BE2C (cell line): ENCODE measurements around the gene LUC7L3.

Experiments
- DNase-seq: peaks from one replicate; pipeline ENCODE4 v3.0.0-alpha.2; 2020
- H3K27me3 ChIP-seq: fragments of 250-450 bp; sonication (Bioruptor Pico); 2 replicates; pipeline ENCODE4 v1.5.1; 2020; ENCODE audit warnings: mild to moderate bottlenecking
- H3K36me3 ChIP-seq: fragments of 250-450 bp; sonication (Bioruptor Pico); 2 replicates; pipeline ENCODE4 v1.5.1; 2020; ENCODE audit warnings: mild to moderate bottlenecking
- H3K4me1 ChIP-seq: fragments of 250-450 bp; sonication (Bioruptor Pico); 2 replicates; pipeline ENCODE4 v1.5.1; 2020
- H3K4me3 ChIP-seq: 2 replicates; pipeline ENCODE4 v1.5.1; 2011; ENCODE audit warnings: low read depth, low read length
- H3K9me3 ChIP-seq: fragments of 250-450 bp; sonication (Bioruptor Pico); 2 replicates; pipeline ENCODE4 v1.5.1; 2020
- TF ChIP-seq, protein P1 (sequence below): IDR thresholded peaks from 2 replicates; pipeline ENCODE4 v1.5.1; 2012; ENCODE audit warnings: mild to moderate bottlenecking, low read depth, low read length

Gene LUC7L3

DNA sequence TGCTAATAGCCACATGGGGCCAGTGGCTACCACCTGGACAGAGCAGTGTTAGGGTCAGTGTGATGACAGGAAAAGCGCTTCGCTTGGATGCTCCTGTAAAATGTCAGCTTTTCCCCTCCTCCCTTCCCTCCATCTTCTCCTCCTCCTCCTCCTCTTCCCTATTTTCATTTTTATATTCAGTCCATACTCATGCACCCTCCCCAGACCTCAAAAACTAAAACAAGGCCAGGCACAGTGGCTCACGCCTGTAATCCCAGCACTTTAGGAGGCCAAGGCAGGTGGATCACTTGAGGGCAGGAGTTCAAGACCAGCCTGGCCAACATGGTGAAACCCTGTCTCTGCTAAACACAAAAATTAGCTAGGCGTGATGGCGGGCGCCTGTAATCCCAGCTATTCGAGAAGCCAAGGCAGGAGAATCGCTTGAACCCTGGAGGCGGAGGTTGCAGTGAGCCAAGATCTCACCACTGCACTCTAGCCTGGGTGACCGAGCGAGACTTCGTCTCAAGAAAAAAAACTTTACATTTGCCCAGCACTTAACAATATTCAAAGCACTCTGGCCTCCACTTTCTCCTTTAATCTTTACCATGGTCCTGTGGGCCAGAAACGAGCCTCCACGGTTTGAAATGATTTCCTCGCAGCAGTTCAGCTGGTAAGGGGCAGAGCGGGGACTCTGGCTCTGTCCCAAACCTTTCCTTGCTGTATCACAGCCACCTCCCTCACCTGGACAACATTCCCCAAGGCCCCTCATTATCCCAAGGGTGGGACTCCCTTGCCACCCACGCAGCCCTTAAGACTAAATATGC, 33.5 kb upstream of the LUC7L3 start:
- TF ChIP-seq, protein P1, sequence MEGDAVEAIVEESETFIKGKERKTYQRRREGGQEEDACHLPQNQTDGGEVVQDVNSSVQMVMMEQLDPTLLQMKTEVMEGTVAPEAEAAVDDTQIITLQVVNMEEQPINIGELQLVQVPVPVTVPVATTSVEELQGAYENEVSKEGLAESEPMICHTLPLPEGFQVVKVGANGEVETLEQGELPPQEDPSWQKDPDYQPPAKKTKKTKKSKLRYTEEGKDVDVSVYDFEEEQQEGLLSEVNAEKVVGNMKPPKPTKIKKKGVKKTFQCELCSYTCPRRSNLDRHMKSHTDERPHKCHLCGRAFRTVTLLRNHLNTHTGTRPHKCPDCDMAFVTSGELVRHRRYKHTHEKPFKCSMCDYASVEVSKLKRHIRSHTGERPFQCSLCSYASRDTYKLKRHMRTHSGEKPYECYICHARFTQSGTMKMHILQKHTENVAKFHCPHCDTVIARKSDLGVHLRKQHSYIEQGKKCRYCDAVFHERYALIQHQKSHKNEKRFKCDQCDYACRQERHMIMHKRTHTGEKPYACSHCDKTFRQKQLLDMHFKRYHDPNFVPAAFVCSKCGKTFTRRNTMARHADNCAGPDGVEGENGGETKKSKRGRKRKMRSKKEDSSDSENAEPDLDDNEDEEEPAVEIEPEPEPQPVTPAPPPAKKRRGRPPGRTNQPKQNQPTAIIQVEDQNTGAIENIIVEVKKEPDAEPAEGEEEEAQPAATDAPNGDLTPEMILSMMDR = no peak
- Histone ChIP-seq H3K9me3 (no peaks in the 10 kb centered on the region), H3K4me3 (no peak overlapping the region), H3K27me3 (no peaks in the 10 kb centered on the region), H3K36me3 (no peaks in the 10 kb centered on the region), H3K4me1 (peaks cover 28% of the 10 kb centered on the region)
- DNase-seq = peak; percentile 3

DNA sequence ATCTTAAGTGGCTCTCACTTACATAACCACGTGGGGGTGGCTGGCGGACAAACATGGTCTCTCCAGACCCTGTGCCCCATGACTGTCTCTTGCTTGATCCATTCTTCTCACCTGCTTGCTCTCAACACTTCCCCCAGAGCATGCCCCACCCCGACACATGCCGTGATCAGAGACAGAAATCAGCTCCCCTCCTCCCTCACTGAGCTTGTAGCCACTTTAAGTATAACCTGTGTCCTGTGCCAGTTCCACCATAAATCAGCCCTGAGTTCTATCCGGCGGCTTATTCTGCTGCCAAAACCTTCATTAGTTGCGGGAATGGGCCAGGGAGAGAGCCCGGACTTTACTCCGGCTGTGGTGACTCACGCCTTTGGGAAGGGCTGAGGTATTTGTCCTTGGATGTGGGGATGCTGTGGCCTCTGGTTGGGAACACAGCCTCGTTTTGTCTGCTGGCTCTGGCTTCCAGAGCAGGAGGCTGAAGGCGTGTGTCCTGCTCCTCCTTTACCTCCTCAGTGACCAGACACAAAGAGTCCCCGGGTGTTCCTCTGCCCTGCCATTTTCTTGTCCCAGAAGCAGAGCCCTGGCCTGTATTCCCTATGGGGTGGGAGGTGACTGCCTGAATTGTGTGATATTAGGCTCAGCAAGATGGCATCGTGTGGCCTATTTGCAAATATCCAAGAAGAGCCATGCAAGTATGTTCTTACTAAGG, 32.8 kb upstream of the LUC7L3 start:
- H3K4me3 ChIP-seq = no peak overlapping the region
- H3K27me3 ChIP-seq = no peaks in the 10 kb centered on the region
- DNase-seq = peak; percentile 15
- TF ChIP-seq, protein P1 = no peak
- H3K4me1 ChIP-seq = peaks cover 30% of the 10 kb centered on the region
- peaks cover under 1% of the 10 kb centered on the region; the same call in 1 of the 2 replicates for H3K36me3 ChIP-seq
- H3K9me3 ChIP-seq = no peaks in the 10 kb centered on the region

DNA sequence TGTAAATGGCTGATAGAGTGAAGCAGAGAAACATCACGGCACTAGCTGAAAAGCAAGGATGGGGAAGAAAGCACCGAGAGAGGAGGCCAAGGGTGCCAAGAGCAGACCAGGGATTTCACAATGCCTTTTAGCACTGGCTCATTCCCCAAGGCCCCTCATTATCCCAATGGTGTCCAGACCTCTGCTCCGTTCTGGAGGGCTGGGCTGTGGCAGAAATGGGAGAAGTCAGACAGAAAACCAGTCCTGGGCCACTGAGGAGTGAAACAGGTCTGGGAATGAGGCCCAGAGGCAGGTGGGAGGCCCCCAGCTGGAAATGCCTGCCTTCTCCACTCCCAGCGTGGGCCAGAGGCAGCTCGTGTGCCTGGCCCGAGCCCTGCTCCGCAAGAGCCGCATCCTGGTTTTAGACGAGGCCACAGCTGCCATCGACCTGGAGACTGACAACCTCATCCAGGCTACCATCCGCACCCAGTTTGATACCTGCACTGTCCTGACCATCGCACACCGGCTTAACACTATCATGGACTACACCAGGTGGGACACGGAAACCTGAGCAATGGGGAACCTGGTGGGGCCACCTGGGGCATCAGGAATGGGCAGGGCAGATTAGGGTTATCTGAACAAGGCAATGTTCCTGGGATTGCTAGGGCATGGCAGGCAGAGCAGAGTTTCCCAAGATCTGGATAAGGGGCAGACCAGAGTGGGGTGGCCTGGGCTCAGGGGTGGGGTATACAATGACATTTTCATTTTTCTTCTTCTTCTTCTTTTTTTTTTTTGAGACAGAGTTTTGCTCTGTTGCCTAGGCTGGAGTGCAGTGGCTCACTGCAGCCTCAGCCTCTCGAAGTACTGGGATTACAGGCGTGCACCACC, 32.0 kb upstream of the LUC7L3 start:
- H3K9me3 ChIP-seq = no peaks in the 10 kb centered on the region
- H3K27me3 ChIP-seq = no peaks in the 10 kb centered on the region
- H3K36me3 ChIP-seq = peaks cover 8% of the 10 kb centered on the region
- H3K4me3 ChIP-seq = peak overlapping the region; percentile 48
- TF ChIP-seq, protein P1 = no peak
- H3K4me1 ChIP-seq = peaks cover 30% of the 10 kb centered on the region
- DNase-seq = peak; percentile 84

DNA sequence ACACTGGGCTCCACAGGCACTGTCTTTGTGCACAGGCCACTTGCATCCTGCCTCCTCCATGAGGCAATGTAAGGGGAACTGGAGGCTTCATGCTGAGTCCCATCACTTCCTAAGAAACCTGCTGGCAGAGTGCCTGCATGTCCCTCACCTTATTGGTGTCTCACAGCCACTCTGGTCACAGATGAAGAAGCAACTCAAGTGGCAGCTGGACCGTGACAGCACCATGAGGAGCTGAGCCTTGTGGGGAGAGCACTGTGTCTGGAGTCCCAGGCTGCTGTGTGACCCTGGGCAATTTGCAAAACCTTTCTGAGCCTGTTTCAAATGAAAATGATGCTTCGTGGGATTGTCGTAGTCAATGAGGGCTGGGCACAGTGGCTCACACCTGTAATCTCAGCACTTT, 31.2 kb upstream of the LUC7L3 start:
- peak; percentile 2 for DNase-seq
- Histone ChIP-seq H3K9me3 (no peaks in the 10 kb centered on the region), H3K4me3 (no peak overlapping the region), H3K36me3 (peaks cover 15% of the 10 kb centered on the region), H3K4me1 (peaks cover 35% of the 10 kb centered on the region), H3K27me3 (no peaks in the 10 kb centered on the region)
- TF ChIP-seq, protein P1 = no peak

DNA sequence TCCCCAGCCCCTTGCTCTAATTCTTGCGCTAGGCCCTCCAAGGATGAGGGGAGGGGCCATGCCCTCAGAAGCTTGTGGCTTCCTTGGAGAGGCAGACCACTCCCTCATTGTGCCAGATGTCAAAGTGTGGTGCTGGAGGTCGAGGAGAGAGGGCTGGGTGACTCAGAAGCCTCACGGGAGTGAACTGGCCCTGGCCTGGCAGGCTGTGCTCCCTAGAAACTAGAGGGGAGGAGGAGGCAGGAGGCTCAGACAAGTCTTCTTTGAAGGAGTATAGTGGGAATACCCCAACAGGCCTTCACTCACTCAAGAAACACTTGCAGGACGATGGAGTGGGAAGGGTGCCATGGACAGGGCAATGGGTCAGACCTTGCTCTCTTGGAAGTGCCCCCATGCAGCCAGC, 30.2 kb upstream of the LUC7L3 start:
- Histone ChIP-seq H3K4me1 (peaks cover 35% of the 10 kb centered on the region), H3K4me3 (no peak overlapping the region), H3K36me3 (peaks cover 22% of the 10 kb centered on the region), H3K27me3 (no peaks in the 10 kb centered on the region), H3K9me3 (no peaks in the 10 kb centered on the region)
- TF ChIP-seq, protein P1 = no peak
- peak; percentile 51 for DNase-seq
